BE2C (cell line): ENCODE results near the gene GNG13. TPM values are rescaled to one million over a fixed set of nuclear protein-coding genes. Genes with fewer than 3 reads are reported as not detected.

Experiments used
- DNase-seq: peaks from one replicate; pipeline ENCODE4 v3.0.0-alpha.2; 2020
- H3K27me3 ChIP-seq: fragments of 250-450 bp; sonication (Bioruptor Pico); 2 replicates; pipeline ENCODE4 v1.5.1; 2020; ENCODE audit warnings: mild to moderate bottlenecking
- H3K36me3 ChIP-seq: fragments of 250-450 bp; sonication (Bioruptor Pico); 2 replicates; pipeline ENCODE4 v1.5.1; 2020; ENCODE audit warnings: mild to moderate bottlenecking
- H3K4me1 ChIP-seq: fragments of 250-450 bp; sonication (Bioruptor Pico); 2 replicates; pipeline ENCODE4 v1.5.1; 2020
- H3K4me3 ChIP-seq: 2 replicates; pipeline ENCODE4 v1.5.1; 2011; ENCODE audit warnings: low read depth, low read length
- H3K9me3 ChIP-seq: fragments of 250-450 bp; sonication (Bioruptor Pico); 2 replicates; pipeline ENCODE4 v1.5.1; 2020
- CTCF ChIP-seq: IDR thresholded peaks from 2 replicates; pipeline ENCODE4 v1.5.1; 2012; ENCODE audit warnings: mild to moderate bottlenecking, low read depth, low read length
- polyA plus RNA-seq: library from polyadenylated mRNA; unstranded; fragments of >200 nt; gene quantifications from one replicate; pipeline ENCODE4 v1.2.1, GENCODE V29; 2012; ENCODE audit warnings: low read depth, missing spikeins; ENCODE audit not compliant: insufficient read length, insufficient read depth

GNG13 gene
- polyA plus RNA-seq = 8.5 TPM

GRCh38 chr16:799948-800833 is at the start of gene GNG13:
Gene GNG13, minus strand, starts transcription at chr16:800734. Its CDS starts 1,657 bp downstream, at chr16:799077.
- no peak for TF ChIP-seq CTCF
- Histone ChIP-seq H3K36me3 (peaks cover 4% of the 10 kb centered on the region), H3K4me3 (no peak within 1 kb of the TSS), H3K27me3 (peaks cover 58% of the 10 kb centered on the region), H3K9me3 (no peaks in the 10 kb centered on the region), H3K4me1 (no peaks in the 10 kb centered on the region)
- DNase-seq = no peak

GRCh38 chr16:848510-849253 is 48.1 kb upstream of the GNG13 start:
- peaks cover 7% of the 10 kb centered on the region; the same call in 1 of the 2 replicates for H3K9me3 ChIP-seq
- no peaks in the 10 kb centered on the region for H3K36me3 ChIP-seq
- no peaks in the 10 kb centered on the region for H3K4me1 ChIP-seq
- peaks cover 22% of the 10 kb centered on the region for H3K27me3 ChIP-seq
- no peak for TF ChIP-seq CTCF
- DNase-seq = no peak
- H3K4me3 ChIP-seq = no peak overlapping the region

GRCh38 chr16:847681-848445 is 47.3 kb upstream of the GNG13 start:
- peaks cover 7% of the 10 kb centered on the region; the same call in 1 of the 2 replicates for H3K9me3 ChIP-seq
- no peaks in the 10 kb centered on the region for H3K4me1 ChIP-seq
- no peak overlapping the region for H3K4me3 ChIP-seq
- H3K36me3 ChIP-seq = no peaks in the 10 kb centered on the region
- no peak for TF ChIP-seq CTCF
- H3K27me3 ChIP-seq = peaks cover 25% of the 10 kb centered on the region
- no peak for DNase-seq

GRCh38 chr16:847151-847550 is 46.6 kb upstream of the GNG13 start:
- TF ChIP-seq CTCF = no peak

GRCh38 chr16:845351-845745 is 44.8 kb upstream of the GNG13 start:
- TF ChIP-seq CTCF = no peak
- peaks cover 31% of the 10 kb centered on the region for H3K27me3 ChIP-seq
- H3K4me3 ChIP-seq = no peak overlapping the region
- peaks cover 3% of the 10 kb centered on the region; the same call in 1 of the 2 replicates for H3K9me3 ChIP-seq
- no peaks in the 10 kb centered on the region for H3K4me1 ChIP-seq
- no peaks in the 10 kb centered on the region for H3K36me3 ChIP-seq
- no peak for DNase-seq

More at GRCh38 chr16:847151-847550, 46.6 kb upstream of the GNG13 start:
- no peaks in the 10 kb centered on the region for H3K36me3 ChIP-seq
- no peak for DNase-seq
- H3K9me3 ChIP-seq = peaks cover 7% of the 10 kb centered on the region; the same call in 1 of the 2 replicates
- peaks cover 31% of the 10 kb centered on the region for H3K27me3 ChIP-seq
- no peaks in the 10 kb centered on the region for H3K4me1 ChIP-seq
- no peak overlapping the region for H3K4me3 ChIP-seq
